Activated CD4-positive, alpha-beta T cell treated with anti-CD3 and anti-CD28 coated beads, Interleukin-2, amount 50 U/mL, for 16 hours (primary cell): ENCODE measurements around the gene ISG15.
"Not testable (repeated sequence)": the region's sequence is repeated elsewhere in the genome, so short reads cannot be mapped to it uniquely, and the experiment has no call there.

ENCODE experiments used
- DNase-seq: peaks from one replicate; pipeline ENCODE4 v3.0.0-alpha.2; 2020

ISG15 gene

DNA sequence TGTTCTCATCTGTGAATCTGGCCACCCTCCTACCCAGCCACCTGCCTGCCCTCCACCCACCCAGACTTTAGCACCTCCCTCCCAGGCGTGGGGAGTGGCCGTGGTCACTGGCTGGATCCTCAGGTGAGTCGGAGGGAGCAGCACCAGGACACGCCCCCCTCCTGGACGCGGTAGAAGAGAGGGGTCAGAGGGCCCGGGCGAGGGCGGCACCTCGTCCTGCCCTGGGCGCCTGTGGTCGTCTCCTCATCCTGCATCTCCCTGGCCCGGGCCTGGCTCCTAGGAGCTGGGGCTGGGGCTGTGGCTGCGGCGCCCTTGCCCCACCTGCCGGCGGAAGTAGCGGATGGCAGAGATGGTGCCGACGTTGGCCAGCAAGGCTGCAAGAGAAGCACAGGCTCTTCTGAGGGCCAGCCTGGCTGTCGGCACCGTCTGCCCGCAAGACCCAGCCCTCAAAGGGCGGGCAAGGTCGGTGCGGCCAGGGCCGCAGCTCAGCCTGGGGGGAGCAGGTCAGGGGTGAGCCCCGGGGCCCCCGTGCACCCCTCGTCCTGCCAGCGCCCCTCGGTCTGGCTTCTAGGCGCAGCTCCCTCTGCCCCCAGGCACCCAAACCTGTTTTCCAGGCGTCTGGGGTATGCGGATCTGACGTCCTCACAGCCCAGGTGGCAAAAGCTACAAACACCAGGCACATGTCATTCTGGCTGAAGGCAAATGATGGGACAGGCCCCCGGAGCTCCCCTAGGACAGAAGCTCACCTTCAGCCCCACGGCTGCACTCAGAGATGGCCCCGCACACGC lies 37.2 kb upstream of the ISG15 start:
- DNase-seq = peak; percentile 46

DNA sequence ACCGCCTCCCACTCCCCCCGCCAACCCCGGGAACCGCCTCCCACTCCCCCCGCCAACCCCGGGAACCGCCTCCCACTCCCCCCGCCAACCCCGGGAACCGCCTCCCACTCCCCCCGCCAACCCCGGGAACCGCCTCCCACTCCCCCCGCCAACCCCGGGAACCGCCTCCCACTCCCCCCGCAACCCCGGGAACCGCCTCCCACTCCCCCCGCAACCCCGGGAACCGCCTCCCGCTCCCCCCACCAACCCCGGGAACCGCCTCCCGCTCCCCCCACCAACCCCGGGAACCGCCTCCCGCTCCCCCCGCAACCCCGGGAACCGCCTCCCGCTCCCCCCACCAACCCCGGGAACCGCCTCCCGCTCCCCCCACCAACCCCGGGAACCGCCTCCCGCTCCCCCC lies 36.5 kb upstream of the ISG15 start:
- not testable (repeated sequence) for DNase-seq

DNA sequence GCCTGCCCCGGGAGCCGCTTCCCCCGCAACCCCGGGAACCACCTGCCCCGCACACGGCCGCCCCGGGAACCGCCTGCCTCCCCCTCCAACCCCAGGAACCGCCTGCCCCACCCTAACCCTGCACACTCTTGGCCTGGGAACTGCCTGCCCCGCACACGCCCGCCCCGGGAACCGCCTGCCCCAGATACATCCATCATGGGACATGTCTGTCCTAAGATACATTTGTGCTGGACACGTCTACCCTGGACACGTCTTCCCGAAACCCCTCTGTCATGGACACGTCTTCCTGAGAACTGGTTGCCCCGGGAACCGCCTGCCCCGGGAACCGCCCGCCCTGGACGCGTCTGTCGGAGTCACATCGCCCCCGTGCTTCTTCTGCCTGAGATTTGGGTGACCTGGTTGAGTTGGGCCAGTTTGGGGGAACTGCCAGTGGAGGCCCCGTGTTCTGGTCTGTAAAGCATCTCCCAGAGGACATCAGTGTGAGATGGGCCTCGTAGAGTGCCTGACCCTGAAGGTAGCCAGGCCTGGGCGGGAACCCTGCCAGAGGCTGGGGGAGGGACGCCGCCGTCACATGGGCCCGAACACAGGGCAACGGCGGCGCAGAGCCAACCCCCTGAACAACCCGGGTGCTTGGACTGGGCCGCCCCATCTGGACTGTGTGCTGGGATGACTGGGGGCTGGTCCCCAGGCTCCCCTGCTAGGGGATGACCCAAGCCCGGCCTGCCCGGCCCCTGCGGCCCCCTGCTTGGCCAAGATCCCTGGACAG lies 35.0 kb upstream of the ISG15 start:
- no peak for DNase-seq

DNA sequence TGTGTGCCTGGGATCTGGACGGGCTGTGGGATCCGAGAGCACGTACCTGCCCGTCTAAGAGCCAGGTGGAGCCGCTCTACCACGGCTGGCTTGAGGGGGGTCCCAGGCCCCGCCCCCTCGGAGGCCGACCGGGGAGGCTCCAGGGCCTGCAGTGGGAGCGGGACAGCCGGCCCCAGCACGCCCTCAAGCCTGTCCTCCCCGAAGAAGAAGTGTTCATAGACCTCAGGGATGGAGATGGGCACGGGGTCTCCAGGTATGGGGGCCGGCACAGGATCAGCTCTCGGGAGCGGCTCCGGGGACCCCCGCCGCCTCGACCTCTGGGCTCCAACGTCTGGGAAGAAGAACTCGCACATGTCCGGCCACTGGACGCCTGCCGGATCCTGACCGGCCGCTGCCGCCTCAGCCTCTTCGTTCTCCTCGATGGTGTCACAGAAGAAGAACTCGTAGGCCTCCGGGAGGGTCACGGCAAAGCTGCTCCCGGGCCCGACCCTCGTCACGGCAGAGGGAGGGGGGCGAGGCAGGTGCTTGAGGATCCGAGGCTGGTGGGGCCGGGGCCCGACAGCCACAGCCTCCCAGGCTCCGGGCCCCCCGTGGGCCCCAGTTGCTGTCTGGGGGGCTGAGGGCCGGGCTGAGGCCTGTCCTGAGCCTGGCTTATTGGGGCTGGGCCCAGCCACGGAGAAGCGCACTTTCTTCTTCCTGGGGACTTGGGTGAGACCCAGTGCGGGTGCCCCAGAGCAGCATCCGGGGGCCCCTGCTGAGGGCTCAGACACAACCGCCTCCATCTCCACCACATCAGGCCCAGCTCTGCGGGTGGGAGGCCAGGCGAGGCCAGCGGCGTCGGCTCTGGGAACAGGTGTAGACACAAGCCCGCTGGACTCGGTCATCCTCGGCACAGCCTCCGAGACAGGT lies 34.2 kb upstream of the ISG15 start:
- DNase-seq = no peak

DNA sequence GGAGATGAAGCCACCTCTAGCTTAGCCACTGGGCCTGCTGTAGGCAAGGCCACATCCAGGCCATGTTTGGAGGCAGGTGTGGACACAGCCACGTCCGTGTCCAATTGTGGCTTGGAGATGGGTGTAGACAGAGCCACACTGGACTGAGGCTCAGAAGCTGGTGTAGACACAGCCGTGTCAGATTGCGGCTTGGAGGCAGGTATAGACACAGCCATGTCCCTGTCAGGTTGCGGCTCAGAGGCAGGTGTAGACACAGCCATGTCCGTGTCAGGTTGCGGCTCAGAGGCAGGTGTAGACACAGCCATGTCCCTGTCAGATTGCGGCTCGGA lies 33.6 kb upstream of the ISG15 start:
- DNase-seq = no peak

DNA sequence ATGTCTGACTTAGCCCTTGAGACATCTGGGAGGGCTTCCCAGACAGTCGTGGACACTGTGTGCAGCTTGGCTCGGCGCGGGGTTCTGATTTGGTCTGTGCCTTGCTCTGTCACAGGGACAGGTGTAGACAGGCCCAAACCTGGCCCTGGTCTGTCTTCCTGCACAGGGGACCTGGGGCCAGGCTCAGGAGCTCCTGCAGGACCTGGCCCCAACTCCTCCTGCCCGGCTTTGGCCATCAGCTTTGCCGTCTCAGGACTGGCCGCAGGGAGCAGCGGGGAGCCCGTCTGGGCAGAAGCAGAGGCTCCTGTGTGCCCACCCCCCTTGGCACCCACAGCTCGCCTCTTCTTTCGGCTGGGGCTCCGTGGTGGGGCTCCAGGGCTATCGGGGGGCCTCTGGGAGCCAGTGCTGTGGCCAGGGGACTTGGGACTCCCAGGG lies 33.1 kb upstream of the ISG15 start:
- no peak for DNase-seq

DNA sequence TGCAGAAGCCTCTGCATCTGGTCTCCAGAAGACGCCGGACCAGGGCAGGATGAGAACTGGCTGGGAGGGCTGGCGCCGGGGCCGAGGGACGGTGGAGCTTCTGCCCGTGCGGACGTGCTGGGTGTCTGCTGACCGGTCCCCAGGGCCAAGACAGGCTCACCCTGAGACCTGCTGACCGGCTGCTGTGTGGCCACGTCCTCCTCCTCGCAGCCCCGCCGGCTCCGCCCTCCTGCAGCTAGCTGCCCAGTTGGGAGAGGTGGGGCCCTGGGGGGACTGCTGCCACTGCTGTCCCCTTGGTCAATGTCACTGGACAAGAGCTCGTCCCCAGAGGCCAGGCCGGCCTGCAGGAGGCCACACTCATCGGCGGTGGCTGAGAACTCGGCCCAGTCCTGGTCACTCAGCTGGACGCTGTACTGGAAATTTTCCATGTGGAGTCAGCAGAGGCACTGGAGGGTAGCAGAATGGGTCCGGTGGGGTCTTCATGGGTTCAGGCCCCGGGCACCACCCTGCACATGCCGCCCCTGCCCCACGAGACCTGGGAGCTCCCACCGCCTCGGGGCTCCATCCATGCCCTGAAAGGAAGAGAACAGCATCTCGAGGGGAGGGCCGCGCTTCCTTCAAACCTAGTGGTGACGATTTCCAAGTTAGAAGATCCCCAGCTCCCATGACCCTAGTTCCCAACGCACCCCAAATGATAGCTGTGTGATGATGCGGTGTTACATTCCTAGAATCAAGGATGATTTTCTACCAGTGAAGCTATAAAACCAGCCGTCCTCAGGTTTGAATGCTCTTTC lies 32.5 kb upstream of the ISG15 start:
- DNase-seq = no peak

DNA sequence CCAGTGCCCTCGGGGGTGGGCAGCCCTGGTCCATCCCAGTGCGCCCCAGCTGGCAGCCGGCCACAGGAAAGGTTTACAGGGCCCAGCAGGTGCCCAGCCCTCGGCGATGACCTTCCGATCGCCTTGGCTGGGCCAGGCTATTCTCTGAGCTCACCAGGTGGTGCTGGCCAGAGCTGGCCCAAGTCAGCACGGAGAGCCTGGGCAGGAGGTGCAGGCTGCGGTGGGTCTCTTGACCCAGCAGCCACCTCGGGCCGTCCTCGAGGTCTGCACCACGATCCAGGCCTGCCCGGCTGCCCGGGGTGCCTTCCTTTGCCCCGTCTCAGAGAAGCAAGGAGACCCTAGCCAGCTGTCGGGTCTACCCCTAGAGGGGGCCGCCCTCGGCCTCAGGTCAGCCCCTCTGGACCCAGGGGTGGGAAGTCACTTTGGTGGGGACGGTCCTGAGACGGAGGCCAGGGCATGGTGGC lies 31.8 kb upstream of the ISG15 start:
- no peak for DNase-seq

DNA sequence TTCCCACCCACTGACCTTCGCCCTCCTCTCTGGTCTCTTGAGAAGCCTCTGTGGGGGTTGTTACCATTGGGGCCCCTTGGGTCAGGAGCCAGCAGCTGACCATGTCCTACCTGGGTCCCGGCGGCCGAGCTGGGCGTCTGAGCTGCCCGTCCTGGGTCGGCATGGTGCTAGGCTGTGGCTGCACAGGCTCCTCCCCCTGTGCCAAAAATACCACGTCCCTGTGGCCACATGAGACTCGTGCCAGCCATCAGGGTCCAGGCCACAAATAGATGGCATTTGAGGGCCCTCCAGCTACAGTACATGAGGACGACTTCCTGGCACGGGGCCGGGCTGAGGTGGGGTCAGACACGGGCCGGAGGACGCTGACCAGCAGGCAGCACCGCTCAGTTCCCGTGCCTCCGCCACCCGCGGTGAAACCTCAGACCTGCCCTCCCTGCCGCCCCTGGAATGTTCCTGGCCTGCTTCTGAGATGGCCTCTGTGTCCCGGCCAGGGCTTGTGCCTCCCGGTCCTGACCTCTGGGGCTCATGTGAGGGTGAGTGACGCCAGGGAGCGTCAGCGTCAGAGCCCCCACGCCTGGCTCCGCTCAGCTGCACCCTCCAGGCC lies 31.2 kb upstream of the ISG15 start, which contains the start of gene PERM1:
PERM1 (minus strand) TSS at position 139 of the 604 bp plus-strand sequence. CDS start 1,064 bp downstream, outside the sequence.
- no peak for DNase-seq

DNA sequence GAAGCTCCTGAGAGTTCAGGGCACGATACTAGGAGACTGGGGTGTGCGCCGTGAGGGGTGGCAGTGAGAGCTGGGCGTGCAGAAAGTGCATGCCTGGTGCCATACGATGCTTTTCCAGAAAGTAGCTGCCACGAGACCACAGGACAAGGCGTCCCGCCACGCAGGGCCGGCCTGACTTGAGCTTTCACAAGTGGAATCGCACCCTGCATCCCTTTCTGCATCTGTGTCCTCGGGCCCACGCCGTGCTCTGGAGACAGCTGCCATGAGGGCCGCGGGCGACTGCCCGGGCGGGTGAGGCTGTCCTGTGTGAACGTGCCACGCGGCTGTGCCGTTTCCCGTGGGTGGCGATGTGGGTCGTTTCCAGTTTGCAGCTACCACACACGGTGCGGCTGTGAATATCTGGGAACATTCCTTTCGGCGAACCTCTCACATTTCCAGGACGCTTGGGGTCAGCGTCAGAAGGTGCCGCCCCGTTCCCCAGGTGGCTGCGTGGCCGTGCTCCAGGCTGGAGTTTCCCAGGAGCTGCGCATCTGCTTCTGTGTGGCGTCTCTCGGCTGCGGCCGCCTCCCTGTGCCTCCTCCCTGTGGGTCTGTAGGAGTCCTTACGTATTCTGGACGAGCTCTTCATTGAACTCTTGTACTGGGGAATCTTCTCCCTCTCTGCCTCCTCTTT lies 30.4 kb upstream of the ISG15 start:
- DNase-seq = no peak

DNA sequence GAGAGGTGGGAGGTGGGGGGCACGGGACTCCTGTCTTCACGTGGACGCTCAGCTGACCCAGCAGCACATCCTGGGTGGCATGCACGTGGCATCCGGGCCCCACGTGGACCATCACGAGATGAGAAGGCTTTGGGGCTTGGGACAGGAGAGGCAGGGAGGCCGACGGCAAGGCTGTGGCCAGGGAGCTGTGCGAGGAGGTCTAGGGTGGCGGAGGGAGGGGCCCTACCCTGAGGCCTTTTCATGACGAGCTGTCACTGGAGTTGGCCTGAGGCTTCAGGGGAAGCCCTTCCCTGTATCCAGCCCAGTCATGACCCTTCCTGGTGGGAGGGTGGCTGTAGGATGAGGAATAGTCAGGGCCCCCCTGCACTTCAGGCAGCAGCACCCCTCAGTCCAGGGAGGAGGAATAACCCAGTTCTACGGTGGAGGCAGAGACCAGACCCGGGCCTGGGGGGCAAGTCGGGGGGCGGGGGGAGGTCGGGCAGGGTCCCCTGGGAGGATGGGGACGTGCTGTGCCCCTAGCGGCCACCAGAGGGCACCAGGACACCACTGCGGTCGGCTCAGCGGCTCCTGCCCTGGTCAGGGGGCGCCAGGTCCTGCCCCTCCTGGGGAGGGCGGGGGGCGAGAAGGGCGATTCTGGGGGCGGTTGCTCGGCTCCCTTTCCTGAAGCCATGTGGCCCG lies 29.4 kb upstream of the ISG15 start:
- peak; percentile 43 for DNase-seq

DNA sequence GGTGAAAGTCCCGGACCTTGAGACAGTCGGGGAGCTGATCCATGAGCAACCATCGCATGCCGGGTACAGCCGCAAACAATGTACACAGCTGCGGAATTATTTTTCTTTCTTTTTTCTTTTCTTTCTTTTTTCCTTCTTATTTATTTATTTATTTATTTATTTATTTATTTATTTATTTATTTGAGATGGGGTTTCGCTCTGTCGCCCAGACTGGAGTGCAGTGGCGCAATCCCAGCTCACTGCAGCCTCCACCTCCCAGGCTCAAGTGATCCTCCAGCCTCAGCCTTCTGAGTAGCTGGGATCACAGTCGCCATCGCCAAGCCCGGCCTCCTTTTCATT lies 28.9 kb upstream of the ISG15 start:
- no peak for DNase-seq

DNA sequence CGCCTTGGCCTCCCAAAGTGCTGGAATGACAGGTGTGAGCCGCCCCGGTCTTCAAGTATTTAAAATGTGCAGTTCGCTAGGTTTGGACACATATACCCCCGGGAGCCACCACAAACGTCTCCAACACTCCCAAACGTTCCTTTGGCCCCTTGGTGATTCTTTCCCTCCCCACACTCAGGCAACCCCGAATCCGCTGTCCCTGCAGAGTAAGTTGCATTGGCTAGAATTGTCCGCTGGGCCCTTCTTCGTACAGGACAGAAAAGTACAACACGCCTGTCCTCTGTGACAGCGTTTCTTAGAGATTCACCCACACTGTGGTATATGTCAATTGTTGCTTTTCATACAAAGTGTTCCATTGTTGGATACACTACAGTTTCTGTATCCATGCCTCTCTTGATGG lies 28.2 kb upstream of the ISG15 start:
- no peak for DNase-seq

DNA sequence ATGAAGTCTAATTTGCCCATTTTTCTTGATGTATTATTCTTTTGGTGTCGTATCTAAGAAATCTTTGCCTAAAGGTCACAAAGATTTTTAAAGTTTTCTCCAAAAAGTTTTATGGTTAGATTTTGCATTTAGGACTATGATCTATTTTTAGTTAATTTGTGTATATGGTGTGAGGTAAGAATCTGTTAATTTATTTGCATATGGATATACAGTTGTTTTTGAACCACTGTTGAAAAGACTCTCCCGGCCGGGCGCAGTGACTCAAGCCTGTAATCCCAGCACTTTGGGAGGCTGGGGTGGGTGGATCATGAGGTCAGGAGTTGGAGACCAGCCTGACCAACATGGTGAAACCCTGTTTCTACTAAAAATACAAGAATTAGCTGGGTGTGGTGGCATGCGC lies 25.2 kb upstream of the ISG15 start:
- not testable (repeated sequence) for DNase-seq

DNA sequence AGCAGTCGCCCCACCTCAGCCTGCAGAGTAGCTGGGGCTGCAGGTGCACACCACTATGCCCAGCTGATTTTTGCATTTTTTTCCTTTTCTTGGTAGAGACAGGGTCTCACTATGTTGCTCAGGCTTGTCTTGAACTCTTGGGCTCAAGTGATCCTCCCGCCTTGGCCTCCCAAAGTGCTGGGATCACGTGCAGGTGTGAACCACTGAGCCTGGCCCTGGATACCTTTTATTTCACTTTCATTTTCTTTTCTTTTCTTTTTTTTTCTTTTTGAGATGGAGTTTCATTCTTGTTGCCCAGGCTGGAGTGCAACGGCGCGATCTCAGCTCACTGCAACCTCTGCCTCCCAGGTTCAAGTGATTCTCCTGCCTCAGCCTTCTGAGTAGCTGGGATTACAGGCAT lies 22.0 kb upstream of the ISG15 start:
- DNase-seq = not testable (repeated sequence)

DNA sequence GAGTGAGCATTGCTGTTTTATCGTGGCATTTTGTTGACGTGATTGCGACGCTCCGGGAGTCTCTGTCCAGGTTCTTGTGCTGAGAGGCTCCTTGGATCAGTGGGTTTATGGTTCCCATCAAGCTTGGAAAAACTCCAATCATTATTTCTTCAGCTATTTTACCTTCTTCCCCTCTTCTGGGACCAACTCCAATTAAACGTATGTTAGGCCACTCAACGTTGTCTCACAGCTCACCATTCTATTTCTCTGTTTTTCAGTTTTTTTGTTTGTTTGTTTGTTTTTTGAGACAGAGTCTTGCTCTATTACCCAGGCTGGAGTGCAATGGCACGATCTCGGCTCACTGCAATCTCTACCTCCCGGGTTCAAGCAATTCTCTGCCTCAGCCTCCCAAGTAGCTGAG lies 21.4 kb upstream of the ISG15 start:
- DNase-seq = no peak

DNA sequence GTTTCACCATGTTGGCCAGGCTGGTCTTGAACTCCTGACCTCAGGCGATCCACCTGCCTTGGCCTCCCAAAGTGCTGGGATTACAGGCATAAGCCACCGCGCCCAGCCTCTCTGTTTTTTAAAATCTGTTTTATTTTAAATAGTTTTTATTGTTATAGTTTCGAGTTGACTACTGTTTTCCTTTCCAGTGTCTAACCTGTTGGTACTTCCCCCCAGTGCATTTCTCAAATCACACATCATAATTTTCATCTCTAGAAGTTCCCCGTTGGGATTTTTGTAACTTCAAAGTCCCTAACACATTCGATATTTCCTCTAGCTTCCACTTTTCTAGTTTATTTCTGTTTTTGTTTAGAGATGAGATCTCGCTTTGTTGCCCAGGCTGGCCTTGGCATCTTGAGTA lies 20.9 kb upstream of the ISG15 start:
- peak; percentile 53 for DNase-seq

DNA sequence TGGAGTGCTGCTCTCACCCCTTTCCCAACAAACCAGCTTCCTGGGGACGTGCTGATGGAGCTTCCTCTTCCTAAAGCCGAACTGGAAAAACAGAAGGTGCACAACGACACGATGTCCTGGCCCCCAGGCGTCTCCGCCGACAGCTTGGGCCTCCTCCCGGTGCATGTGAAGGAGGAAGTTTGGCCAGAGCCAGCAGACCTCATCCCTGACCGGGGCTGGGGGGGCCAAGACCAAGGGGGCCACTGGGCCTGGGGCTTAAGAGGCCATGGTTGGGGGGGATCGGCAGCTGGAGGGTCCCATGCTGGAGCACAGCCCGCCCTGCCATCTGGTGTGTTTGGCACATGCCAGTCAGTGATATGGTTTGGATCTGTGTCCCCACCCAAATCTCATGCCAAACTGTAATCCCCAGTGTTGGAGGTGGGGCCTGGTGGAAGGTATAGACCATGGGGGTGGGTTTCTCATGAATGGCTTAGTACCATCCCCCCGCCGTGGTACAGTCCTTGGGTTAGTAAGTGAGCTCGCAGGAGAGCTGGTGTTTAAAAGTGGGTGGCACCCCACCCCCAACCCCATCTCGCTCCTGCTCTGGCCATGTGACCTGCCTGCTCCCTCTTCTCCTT lies 19.8 kb upstream of the ISG15 start:
- no peak for DNase-seq

DNA sequence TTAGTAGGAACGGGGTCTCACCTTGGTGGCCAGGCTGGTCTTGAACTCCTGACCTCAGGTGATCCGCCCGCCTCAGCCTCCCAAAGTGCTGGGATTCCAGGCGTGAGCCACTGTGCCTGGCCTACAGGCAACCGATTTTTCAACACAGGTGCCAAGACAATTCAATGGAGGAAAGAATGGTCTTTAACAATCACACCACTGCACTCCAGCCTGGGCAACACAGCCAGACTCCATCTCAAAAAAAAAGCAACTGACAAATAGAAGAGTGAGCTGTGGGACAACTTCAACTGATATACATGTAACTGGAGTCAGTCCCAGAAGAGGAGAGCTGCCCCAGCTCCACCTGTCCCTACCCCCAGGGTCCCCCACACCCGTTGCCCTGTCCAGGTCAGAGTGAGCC lies 18.8 kb upstream of the ISG15 start:
- DNase-seq = not testable (repeated sequence)
